Heart right ventricle (tissue), 16 donors: ENCODE measurements around the gene FGF2. TPM values are rescaled to one million over a fixed set of nuclear protein-coding genes. Genes with fewer than 3 reads are reported as not detected.

Source experiments
- ATAC-seq, 8 donors: fragments of 200-7000 bp; cut with Tn5 transposase; one replicate each; pipeline ENCODE4 v1.9.1; 2020; ENCODE audit warnings: mild to moderate bottlenecking in 8 of 8, moderate library complexity in 8 of 8, moderate number of reproducible peaks in 1 of 8
- DNase-seq, 2 donors: peaks; one replicate each; pipeline ENCODE4 v3.0.0-alpha.2; 2020
- H3K27ac ChIP-seq, 10 donors: fragments of 200-600 bp; sonication (generic) in 2 of 10; one replicate each; pipeline versions ENCODE4 v1.5.0 to v1.8.0; 2020 to 2022; ENCODE audit warnings: mild to moderate bottlenecking in 3 of 10
- H3K27me3 ChIP-seq, 7 donors: fragments of 200-600 bp; one replicate each; pipeline ENCODE4 v1.8.0; 2021 to 2022; ENCODE audit warnings: mild to moderate bottlenecking in 2 of 7
- H3K36me3 ChIP-seq, 9 donors: fragments of 200-600 bp; sonication (generic) in 1 of 9; one replicate each; pipeline versions ENCODE4 v1.5.0 to v1.8.0; 2020 to 2022; ENCODE audit warnings: mild to moderate bottlenecking in 2 of 9
- H3K4me1 ChIP-seq, 9 donors: fragments of 200-600 bp; sonication (generic) in 1 of 9; one replicate each; pipeline versions ENCODE4 v1.5.0 to v1.8.0; 2020 to 2022; ENCODE audit warnings: mild to moderate bottlenecking in 4 of 9
- H3K4me3 ChIP-seq, 10 donors: fragments of 200-600 bp; sonication (generic) in 2 of 10; one replicate each; pipeline versions ENCODE4 v1.5.0 to v1.8.0; 2020 to 2022; ENCODE audit warnings: mild to moderate bottlenecking in 7 of 10, moderate library complexity in 2 of 10
- H3K9me3 ChIP-seq, 11 donors: fragments of 200-600 bp in 10 of 11; sonication (generic) in 2 of 11; one replicate each; pipeline versions ENCODE4 v1.5.0 to v1.8.0; 2013 to 2022; ENCODE audit warnings: mild to moderate bottlenecking in 2 of 11, control low read depth in 1 of 11, moderate library complexity in 1 of 11
- CTCF ChIP-seq, 9 donors: fragments of 200-600 bp; sonication (generic) in 2 of 9; IDR thresholded peaks; one replicate each; pipeline versions ENCODE4 v1.5.0 to v1.8.0; 2021 to 2022; ENCODE audit warnings: antibody characterized with exemption in 9 of 9, mild to moderate bottlenecking in 5 of 9, moderate library complexity in 1 of 9
- WGBS, 2 donors: extraction: QIAGEN DNeasy Blood & Tissue Kit; methylation state at CpG; one replicate each; pipeline ENCODE4 v1.1.7; 2013; ENCODE audit warnings: inconsistent platforms in 1 of 2; 5-methylcytosine and 5-hydroxymethylcytosine counted together
- intact Hi-C, 10 donors: fragments of 100-400 bp; cut with DNase I; formaldehyde crosslinking; loops; one replicate each; pipeline versions ENCODE4 v1.11.1 to v1.14.2; 2022
- polyA plus RNA-seq, 2 donors: library from polyadenylated mRNA; stranded (reverse); fragments of 200-250 nt; gene quantifications; one replicate each; pipeline ENCODE4 v1.2.3, GENCODE V29; 2013
- total RNA-seq, 10 donors: library from RNA; stranded (reverse); fragmentation: NEBNext Ultra II Directional in 3 of 10; extraction: Animal tissue kit (Norgen Biotek cat#: 25700) in 3 of 10; gene quantifications; one replicate each; pipeline versions ENCODE4 v1.2.1 to v1.2.4, GENCODE V29; 2021 to 2023
- donor health status: Arrhythmogenic right ventricular cardiomyopathy.
- donor health status: ischemic (EF 13 %, LVEDD 7.1; RV severe dilation, severe dysfunction).
- donor health status: healthy with polysubstance abuse.
- donor health status: DM: no; HTN: yes; CAD: no.
- donor health status: DM: no; HTN: no; CAD: no.
- donor health status: ischemic (EF 25% LVEDD 6.9; RV normal size, moderate dysfunction).
- donor health status: ischemic (EF 25% LVEDD 5.7; RV mildly dilated, moderate dysfunction).
- donor health status: healthy.
- donor health status: DM: yes; HTN: yes; CAD: no.
- donor health status: Ischemic cardiomyopathy.
- donor health status: ischemic (EF 35%, LVEDD 5.7; RV mildly dilated, moderate dysfunction).
- donor health status: nonischemic (EF 11% LVEDD 7.7; RV severe dilation, severe dysfunction).
- donor health status: DM: yes; HTN: yes; CAD: no.
- donor health status: PGD.
- donor health status: ischemic (EF 29% LVEDD 5.4; RV normal size, mild dysfunction).
- donor health status: nonischemic (EF 23%, LVEDD 6.1; RV moderate dilation, normal function).

FGF2 gene
- total and polyA plus RNA-seq, 12 donors: 2.9 to 8.6 (median 5.6) TPM

DNA sequence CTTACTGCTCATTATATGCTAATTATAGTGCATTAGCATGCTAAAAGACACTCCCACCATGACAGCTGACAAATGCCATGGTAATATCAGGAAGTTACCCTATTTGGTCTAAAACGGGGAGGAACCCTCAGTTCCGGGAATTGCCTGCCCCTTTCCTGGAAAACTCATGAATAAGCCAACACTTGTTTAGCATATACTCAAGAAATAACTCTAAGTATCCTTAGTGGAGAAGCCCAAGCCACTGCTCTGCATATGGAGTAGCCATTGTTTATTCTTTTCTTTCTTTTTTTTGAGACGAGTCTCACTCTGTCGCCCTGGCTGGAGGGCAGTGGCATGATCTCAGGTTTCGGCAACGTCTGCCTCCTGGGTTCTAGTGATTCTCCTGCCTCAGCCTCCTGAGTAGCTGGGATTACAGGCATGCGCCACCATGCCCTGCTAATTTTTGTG, 80.3 kb downstream of the FGF2 start:
- intact Hi-C loops: no loop called here
- peaks cover 0 to 41% (median 0%) of the 10 kb centered on the region in 9 donors for H3K36me3 ChIP-seq
- ATAC-seq: no peak

DNA sequence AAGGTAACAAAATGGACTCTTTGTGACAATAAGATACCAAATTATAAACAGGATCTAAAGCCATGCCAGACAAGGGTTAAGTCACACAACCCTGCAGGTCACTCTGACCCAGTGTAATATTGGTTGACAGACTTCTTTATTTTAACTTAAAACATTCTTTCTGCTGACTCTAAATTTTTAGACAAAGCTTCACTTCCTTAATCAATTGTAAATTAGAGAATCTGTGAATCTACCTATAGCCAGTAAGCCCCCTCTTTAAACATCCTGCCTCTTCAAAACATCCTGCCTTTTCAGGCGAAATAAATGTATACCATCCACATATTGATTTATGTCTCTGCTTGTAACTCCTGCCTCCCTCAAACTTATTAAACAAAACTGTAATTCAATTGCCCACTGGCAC, 81.6 kb downstream of the FGF2 start:
- peaks cover 0 to 55% (median 0%) of the 10 kb centered on the region in 9 donors for H3K36me3 ChIP-seq
- no peak overlapping the region for H3K4me3 ChIP-seq
- no peaks in the 10 kb centered on the region for H3K27me3 ChIP-seq
- WGBS, 2 donors: 88 to 100% methylated on average over 1 of the region's 1 CpG
- no peak overlapping the region for H3K27ac ChIP-seq
- no peaks in the 10 kb centered on the region for H3K4me1 ChIP-seq
- H3K9me3 ChIP-seq: no peaks in the 10 kb centered on the region
- ATAC-seq: no peak
- DNase-seq: no peak
- TF ChIP-seq CTCF (IDR thresholded peaks at IDR 0.05): no peak
- intact Hi-C loops: no loop called here

More for the DNA sequence above, 80.3 kb downstream of the FGF2 start:
- no peak for TF ChIP-seq CTCF (IDR thresholded peaks at IDR 0.05)
- Histone ChIP-seq H3K27ac (no peak overlapping the region), H3K27me3 (no peaks in the 10 kb centered on the region), H3K4me3 (no peak overlapping the region), H3K4me1 (no peaks in the 10 kb centered on the region), H3K9me3 (no peaks in the 10 kb centered on the region)
- 93 to 95% methylated on average over 7 of the region's 7 CpGs for WGBS, 2 donors
- no peak for DNase-seq

GRCh38 chr4:122909683-122910082, 83.1 kb downstream of the FGF2 start:
- no peak for DNase-seq
- intact Hi-C loops: loop anchor here in 4 of 10 donors (5.0 to 10.0 kb wide), 4 partner anchors 82 to 307 kb away; partner anchors contain the start of gene FGF2 (in 2 of the 4)
- no peaks in the 10 kb centered on the region for H3K4me1 ChIP-seq
- H3K4me3 ChIP-seq: no peak overlapping the region
- WGBS, 2 donors: 82 to 96% methylated on average over 2 of the region's 2 CpGs
- H3K9me3 ChIP-seq: no peaks in the 10 kb centered on the region
- no peaks in the 10 kb centered on the region for H3K27me3 ChIP-seq
- no peak overlapping the region for H3K27ac ChIP-seq
- no peak for ATAC-seq
- peaks cover 0 to 65% (median 0%) of the 10 kb centered on the region in 9 donors for H3K36me3 ChIP-seq
- TF ChIP-seq CTCF (IDR thresholded peaks at IDR 0.05): no peak

- no peak for TF ChIP-seq CTCF (IDR thresholded peaks at IDR 0.05)
- Histone ChIP-seq H3K27ac (no peak overlapping the region), H3K36me3 (peaks cover 0 to 72% (median 0%) of the 10 kb centered on the region in 9 donors), H3K9me3 (no peaks in the 10 kb centered on the region), H3K4me3 (no peak overlapping the region), H3K4me1 (no peaks in the 10 kb centered on the region), H3K27me3 (no peaks in the 10 kb centered on the region)
- no peak for ATAC-seq
- WGBS, 2 donors: 37 to 46% methylated on average over 1 of the region's 1 CpG
- intact Hi-C loops: loop anchor here in 4 of 10 donors (5.0 to 10.0 kb wide), 4 partner anchors 84 to 309 kb away; partner anchors contain the start of gene FGF2 (in 2 of the 4)
- no peak for DNase-seq
These were observed 85.0 kb downstream of the FGF2 start for GRCh38 chr4:122911588-122911987.
